Measurements from ENCODE around the gene GLMP.

DNA sequence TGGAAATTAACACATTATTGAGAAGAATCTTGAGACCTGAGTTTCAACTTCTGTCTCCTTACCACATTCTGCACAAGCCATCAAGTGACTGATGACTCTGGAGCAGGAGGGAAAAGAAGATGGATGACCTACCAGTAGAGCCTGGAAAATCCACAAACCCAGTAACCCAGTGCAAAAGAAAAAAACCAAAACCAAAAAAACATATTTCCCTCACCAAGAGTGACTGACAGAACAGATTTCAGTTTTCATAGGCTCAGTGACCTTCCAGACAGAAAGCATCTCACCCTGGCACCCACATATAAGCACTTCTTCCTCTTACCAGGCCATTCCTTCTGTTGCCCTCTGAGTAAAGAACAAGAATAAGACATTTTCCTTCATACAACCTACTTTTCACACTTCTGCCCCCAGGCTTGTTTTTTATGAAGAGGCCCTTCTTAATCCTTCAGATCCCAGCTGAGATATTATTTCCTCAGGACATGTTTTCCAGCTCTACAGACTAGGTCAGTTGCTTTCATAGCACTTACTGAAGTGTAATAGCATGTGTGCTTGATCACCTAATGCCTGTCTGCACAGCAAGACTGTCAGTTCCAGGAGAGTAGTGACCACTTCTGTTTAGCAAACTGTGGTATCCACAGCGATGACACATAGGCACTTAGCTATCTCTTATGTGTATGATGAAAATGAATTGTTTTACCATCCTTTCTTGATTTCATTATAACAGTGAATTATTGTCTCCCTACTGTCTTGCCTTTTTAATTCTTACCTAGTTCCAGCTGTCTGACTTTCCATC lies 46.9 kb upstream of the GLMP start:
- TF ChIP-seq CTCF (IDR thresholded peaks at IDR 0.05) (no peak), POLR2A (IDR thresholded peaks at IDR 0.05) (no peak)

All from thyroid gland (tissue), 4 donors.